OCI-LY7 (cell line): ENCODE measurements around the gene PRR7.

Experiments used
- EZH2phosphoT487 ChIP-seq: fragments of 200-600 bp; sonication (generic); IDR thresholded peaks from 2 replicates; pipeline ENCODE4 v1.6.1; 2018; ENCODE audit warnings: low read depth, borderline replicate concordance, mild to moderate bottlenecking, mixed run types, antibody characterized with exemption, low read length, moderate library complexity, mixed read lengths
- TF ChIP-seq, protein P1 (sequence below): fragments of 200-600 bp; sonication (generic); conservative IDR thresholded peaks from 2 replicates; pipeline ENCODE4 v1.5.1; 2014; ENCODE audit warnings: mild to moderate bottlenecking, antibody characterized with exemption, low read length, moderate library complexity, mixed read lengths

DNA sequence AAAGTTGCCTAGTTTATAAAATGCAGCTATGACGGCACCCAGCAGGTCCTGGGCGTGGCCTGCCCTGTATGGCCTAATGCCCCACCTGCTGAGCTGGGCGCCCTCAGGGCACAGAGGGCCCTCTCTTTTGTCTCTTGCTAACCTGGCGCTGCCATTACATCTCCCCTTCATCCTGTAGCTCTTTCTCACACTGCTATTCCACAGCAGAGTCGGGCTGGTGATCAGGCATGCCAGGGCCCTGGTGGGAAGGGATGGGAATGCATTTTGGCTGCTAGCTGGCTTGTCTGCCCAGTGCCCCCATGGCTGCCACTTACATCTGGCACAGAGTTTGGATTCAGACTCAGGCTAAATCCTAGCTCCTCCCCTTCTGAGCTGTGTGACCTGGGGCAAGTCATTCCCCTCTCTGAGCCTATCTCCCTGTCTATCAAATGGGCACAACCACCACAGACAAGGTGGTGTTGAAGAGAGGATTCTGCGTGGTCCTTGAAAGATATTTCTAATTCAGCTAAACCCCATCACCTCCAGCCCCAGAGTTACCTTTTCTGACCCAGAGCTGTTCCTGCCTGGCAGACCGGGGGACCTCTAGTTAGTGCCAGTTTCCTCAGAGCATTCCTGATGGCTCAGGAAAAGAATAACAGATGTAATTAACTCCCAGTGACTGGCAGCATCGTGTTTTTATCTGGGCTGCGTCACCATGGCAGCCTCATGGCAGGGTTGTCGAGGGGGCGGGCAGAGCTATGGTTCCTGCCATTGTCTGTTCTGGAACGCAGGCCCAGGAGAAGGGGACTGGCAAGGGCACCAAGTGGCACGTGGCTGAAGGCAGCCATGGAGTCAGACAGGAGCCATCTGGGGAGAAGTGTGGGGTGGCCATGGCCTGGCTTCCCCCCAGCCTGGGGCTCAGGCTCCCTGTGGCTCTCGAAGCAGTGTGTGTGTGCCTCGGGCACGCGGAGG is 6.3 kb downstream of the PRR7 start:
- TF ChIP-seq, protein P1, sequence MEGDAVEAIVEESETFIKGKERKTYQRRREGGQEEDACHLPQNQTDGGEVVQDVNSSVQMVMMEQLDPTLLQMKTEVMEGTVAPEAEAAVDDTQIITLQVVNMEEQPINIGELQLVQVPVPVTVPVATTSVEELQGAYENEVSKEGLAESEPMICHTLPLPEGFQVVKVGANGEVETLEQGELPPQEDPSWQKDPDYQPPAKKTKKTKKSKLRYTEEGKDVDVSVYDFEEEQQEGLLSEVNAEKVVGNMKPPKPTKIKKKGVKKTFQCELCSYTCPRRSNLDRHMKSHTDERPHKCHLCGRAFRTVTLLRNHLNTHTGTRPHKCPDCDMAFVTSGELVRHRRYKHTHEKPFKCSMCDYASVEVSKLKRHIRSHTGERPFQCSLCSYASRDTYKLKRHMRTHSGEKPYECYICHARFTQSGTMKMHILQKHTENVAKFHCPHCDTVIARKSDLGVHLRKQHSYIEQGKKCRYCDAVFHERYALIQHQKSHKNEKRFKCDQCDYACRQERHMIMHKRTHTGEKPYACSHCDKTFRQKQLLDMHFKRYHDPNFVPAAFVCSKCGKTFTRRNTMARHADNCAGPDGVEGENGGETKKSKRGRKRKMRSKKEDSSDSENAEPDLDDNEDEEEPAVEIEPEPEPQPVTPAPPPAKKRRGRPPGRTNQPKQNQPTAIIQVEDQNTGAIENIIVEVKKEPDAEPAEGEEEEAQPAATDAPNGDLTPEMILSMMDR: no peak
- TF ChIP-seq EZH2phosphoT487: no peak
